Neural crest cell (in vitro differentiated cells): ENCODE results near the gene CPNE7. TPM values are rescaled to one million over a fixed set of nuclear protein-coding genes. Genes with fewer than 3 reads are reported as not detected.
"Not testable (repeated sequence)": the region's sequence is repeated elsewhere in the genome, so short reads cannot be mapped to it uniquely, and the experiment has no call there.

Experiments
- DNase-seq: peaks from one replicate; pipeline ENCODE4 v3.0.0; 2021; ENCODE audit warnings: low read depth, mixed read lengths, low spot score
- H3K27ac Mint-ChIP-seq: one replicate; pipeline ENCODE4 v1.8.0; 2021; ENCODE audit warnings: mild to moderate bottlenecking, mixed read lengths; ENCODE audit not compliant: unreplicated experiment
- H3K27me3 Mint-ChIP-seq: 2 replicates; pipeline ENCODE4 v1.8.0; 2021; ENCODE audit warnings: low read depth, mild to moderate bottlenecking, mixed read lengths
- H3K36me3 Mint-ChIP-seq: 2 replicates; pipeline ENCODE4 v1.8.0; 2021; ENCODE audit warnings: low read depth, mild to moderate bottlenecking, mixed read lengths
- H3K4me1 Mint-ChIP-seq: 2 replicates; pipeline ENCODE4 v1.8.0; 2021; ENCODE audit warnings: mixed read lengths
- H3K4me3 Mint-ChIP-seq: one replicate; pipeline ENCODE4 v1.8.0; 2021; ENCODE audit warnings: mild to moderate bottlenecking, mixed read lengths
- H3K9me3 Mint-ChIP-seq: 2 replicates; pipeline ENCODE4 v1.8.0; 2021; ENCODE audit warnings: mixed read lengths
- total RNA-seq: library from RNA; stranded (reverse); gene quantifications from 2 replicates; pipeline ENCODE4 v1.2.1, GENCODE V29; 2021
- TF ChIP-seq, protein P1 (sequence below): fragments of 200-600 bp; sonication (generic); conservative IDR thresholded peaks from 2 replicates; pipeline ENCODE4 v1.5.0; 2021; ENCODE audit warnings: antibody characterized with exemption, mild to moderate bottlenecking

CPNE7 gene
- total RNA-seq, 1 donor from 2014 or later, result 2.7 TPM

GRCh38 chr16:89586853-89587252 is 11.3 kb downstream of the CPNE7 start:
- Mint-ChIP-seq H3K27ac (no peak overlapping the region), H3K4me3 (no peak overlapping the region), H3K36me3 (no peaks in the 10 kb centered on the region), H3K9me3 (no peaks in the 10 kb centered on the region), H3K4me1 (no peaks in the 10 kb centered on the region), H3K27me3 (peaks cover 1% of the 10 kb centered on the region)
- TF ChIP-seq, protein P1, sequence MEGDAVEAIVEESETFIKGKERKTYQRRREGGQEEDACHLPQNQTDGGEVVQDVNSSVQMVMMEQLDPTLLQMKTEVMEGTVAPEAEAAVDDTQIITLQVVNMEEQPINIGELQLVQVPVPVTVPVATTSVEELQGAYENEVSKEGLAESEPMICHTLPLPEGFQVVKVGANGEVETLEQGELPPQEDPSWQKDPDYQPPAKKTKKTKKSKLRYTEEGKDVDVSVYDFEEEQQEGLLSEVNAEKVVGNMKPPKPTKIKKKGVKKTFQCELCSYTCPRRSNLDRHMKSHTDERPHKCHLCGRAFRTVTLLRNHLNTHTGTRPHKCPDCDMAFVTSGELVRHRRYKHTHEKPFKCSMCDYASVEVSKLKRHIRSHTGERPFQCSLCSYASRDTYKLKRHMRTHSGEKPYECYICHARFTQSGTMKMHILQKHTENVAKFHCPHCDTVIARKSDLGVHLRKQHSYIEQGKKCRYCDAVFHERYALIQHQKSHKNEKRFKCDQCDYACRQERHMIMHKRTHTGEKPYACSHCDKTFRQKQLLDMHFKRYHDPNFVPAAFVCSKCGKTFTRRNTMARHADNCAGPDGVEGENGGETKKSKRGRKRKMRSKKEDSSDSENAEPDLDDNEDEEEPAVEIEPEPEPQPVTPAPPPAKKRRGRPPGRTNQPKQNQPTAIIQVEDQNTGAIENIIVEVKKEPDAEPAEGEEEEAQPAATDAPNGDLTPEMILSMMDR, result no peak
- DNase-seq, result no peak

- H3K27ac Mint-ChIP-seq, DNase-seq, H3K4me1 Mint-ChIP-seq, H3K36me3 Mint-ChIP-seq, H3K9me3 Mint-ChIP-seq, H3K4me3 Mint-ChIP-seq, H3K27me3 Mint-ChIP-seq: not testable (repeated sequence)
These were observed 12.1 kb downstream of the CPNE7 start for GRCh38 chr16:89587676-89588075.

DNA sequence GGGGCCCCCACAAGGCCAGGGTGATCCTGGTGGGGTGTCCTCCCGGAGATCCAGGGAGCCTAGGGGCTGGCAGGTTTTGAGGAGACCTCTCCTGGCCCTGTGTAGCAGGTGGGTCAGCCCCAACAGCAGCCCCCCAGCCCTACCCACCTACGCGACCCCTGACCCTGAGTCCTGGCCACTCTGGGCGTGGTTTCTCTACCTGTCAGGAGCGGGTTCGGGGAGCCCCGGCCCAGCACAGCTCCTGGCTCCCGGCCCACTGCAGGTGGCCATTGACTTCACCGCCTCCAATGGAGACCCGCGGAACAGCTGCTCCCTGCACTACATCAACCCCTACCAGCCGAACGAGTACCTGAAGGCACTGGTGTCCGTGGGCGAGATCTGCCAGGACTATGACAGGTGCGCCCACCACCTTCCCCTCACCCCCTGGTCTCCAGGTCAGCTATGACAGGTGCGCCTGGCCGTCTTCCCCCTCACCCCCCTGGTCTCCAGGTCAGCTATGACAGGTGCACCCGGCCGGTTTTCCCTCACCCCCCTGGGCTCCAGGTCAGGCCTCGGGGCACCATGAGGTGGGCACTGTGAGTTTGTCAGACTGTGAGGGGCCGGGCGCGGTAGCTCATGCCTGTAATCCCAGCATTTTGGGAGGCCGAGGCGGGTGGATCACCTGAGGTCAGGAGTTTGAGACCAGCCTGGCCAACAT is 13.0 kb downstream of the CPNE7 start:
- H3K27ac Mint-ChIP-seq, result no peak overlapping the region
- no peaks in the 10 kb centered on the region for H3K4me1 Mint-ChIP-seq
- no peaks in the 10 kb centered on the region for H3K36me3 Mint-ChIP-seq
- H3K9me3 Mint-ChIP-seq, result no peaks in the 10 kb centered on the region
- H3K27me3 Mint-ChIP-seq, result no peaks in the 10 kb centered on the region
- H3K4me3 Mint-ChIP-seq, result no peak overlapping the region
- DNase-seq, result no peak
- TF ChIP-seq, protein P1, result no peak

- Mint-ChIP-seq H3K27ac (no peak overlapping the region), H3K9me3 (no peaks in the 10 kb centered on the region), H3K4me1 (no peaks in the 10 kb centered on the region), H3K36me3 (no peaks in the 10 kb centered on the region), H3K4me3 (no peak overlapping the region), H3K27me3 (no peaks in the 10 kb centered on the region)
- no peak for DNase-seq
- TF ChIP-seq, protein P1, result no peak
These were observed 13.8 kb downstream of the CPNE7 start for GRCh38 chr16:89589241-89589926.

- no peaks in the 10 kb centered on the region for H3K27me3 Mint-ChIP-seq
- H3K4me1 Mint-ChIP-seq, result no peaks in the 10 kb centered on the region
- no peaks in the 10 kb centered on the region for H3K36me3 Mint-ChIP-seq
- no peaks in the 10 kb centered on the region for H3K9me3 Mint-ChIP-seq
- TF ChIP-seq, protein P1, result no peak
- no peak overlapping the region for H3K27ac Mint-ChIP-seq
- H3K4me3 Mint-ChIP-seq, result no peak overlapping the region
- DNase-seq, result no peak
These were observed 18.3 kb downstream of the CPNE7 start for GRCh38 chr16:89593841-89594240.
